HL-60 (cell line): ENCODE results near the gene CTNND2.

Source experiments
- DNase-seq, 2 experiments: peaks; one replicate each; pipeline ENCODE4 v3.0.0-alpha.2; 2010 to 2020; ENCODE audit warnings: low read depth in 1 of 2, low spot score in 1 of 2
- H3K27ac ChIP-seq: fragments of 250-450 bp; sonication (Bioruptor Pico); replicated peaks from 2 replicates; pipeline ENCODE4 v1.5.1; 2020; ENCODE audit warnings: mild to moderate bottlenecking, moderate library complexity
- H3K27me3 ChIP-seq: fragments of 250-450 bp; sonication (Bioruptor Pico); 2 replicates; pipeline ENCODE4 v1.5.1; 2021; ENCODE audit warnings: mild to moderate bottlenecking, moderate library complexity; ENCODE audit not compliant: insufficient read depth, poor library complexity, severe bottlenecking
- H3K4me3 ChIP-seq: replicated peaks from 2 replicates; pipeline ENCODE4 v1.5.1; 2011; ENCODE audit warnings: mild to moderate bottlenecking, control low read depth, low read length; ENCODE audit not compliant: insufficient read depth
- CTCF ChIP-seq: IDR thresholded peaks from one replicate; pipeline ENCODE4 v1.5.1; 2011; ENCODE audit warnings: low read length, control low read depth, inconsistent platforms; ENCODE audit not compliant: insufficient read depth
- GABPA ChIP-seq: IDR thresholded peaks from 2 replicates; pipeline ENCODE4 v1.6.1; 2012; ENCODE audit warnings: low read depth
- POLR2AphosphoS5 ChIP-seq: IDR thresholded peaks from 2 replicates; pipeline ENCODE4 v1.6.1; 2012; ENCODE audit warnings: low read depth
- REST ChIP-seq: IDR thresholded peaks from 2 replicates; pipeline ENCODE4 v1.6.1; 2012; ENCODE audit warnings: low read depth; ENCODE audit not compliant: insufficient replicate concordance
- SPI1 ChIP-seq: IDR thresholded peaks from 2 replicates; pipeline ENCODE4 v1.6.1; 2012; ENCODE audit warnings: low read depth, mild to moderate bottlenecking, borderline replicate concordance

The CTNND2 gene

GRCh38 chr5:11212706-11213105 is 691.5 kb downstream of the CTNND2 start:
- Histone ChIP-seq H3K27ac (no peak overlapping the region), H3K27me3 (peaks cover 4% of the 10 kb centered on the region), H3K4me3 (no peak overlapping the region)
- no peak for DNase-seq
- TF ChIP-seq CTCF (no peak), SPI1 (no peak), REST (no peak), POLR2AphosphoS5 (no peak), GABPA (no peak)

DNA sequence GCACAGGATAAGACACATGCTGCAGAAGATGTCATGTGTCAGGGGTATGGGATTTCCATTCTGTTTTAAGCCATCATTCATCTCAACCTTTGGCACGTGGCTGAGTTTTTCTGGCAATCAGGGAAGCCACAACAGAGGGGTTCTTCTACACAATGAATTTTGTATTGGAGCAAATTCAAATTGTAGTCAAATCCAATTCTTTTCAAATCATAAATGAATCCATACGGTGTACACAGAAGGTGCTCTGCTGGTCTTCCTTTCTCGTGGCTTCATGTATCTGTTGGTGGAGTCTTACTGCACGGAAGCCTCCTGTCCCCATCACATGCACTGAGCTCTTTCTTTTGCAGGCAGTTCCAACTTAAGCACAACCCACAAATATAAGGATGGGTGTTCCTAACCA is 706.5 kb downstream of the CTNND2 start:
- H3K27ac ChIP-seq, result no peak overlapping the region
- TF ChIP-seq GABPA (no peak), POLR2AphosphoS5 (no peak), REST (no peak), SPI1 (no peak), CTCF (no peak)
- no peak for DNase-seq
- peaks cover 3% of the 10 kb centered on the region for H3K27me3 ChIP-seq
- H3K4me3 ChIP-seq, result no peak overlapping the region

DNA sequence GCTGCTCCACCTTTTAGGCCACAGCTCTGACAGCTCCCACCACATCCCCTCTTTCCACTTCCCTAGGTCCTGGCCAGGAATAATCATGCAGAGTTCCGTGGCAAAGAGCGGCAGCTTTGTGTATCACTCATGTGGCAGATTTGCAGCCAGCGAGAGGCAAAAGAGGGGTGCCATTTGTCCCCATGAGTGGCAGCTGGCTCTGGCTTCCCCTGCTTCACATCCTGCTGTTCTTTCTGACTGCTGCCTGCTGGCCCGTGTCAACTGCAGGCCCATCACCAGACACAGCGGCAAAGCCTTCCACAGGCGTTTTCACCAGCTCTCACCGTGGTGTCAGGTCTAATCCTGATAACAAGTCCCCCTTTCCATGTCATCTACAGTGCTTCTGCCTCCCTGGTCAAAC is 712.6 kb downstream of the CTNND2 start:
- TF ChIP-seq GABPA (no peak), POLR2AphosphoS5 (no peak), CTCF (no peak), SPI1 (no peak), REST (no peak)
- Histone ChIP-seq H3K4me3 (no peak overlapping the region), H3K27ac (no peak overlapping the region), H3K27me3 (peaks cover 3% of the 10 kb centered on the region)
- DNase-seq, result no peak
